Left kidney (tissue), 2 donors: ENCODE results near the gene LOX. TPM values are rescaled to one million over a fixed set of nuclear protein-coding genes. Genes with fewer than 3 reads are reported as not detected.
A peak's percentile ranks its signal among the peaks of the same experiment; 100 is the strongest.
"Not testable (repeated sequence)": the region's sequence is repeated elsewhere in the genome, so short reads cannot be mapped to it uniquely, and the experiment has no call there.

Experiments used
- DNase-seq: peaks from one replicate; pipeline ENCODE4 v3.0.0-alpha.2; 2013
- polyA plus RNA-seq: library from polyadenylated mRNA; unstranded; fragments of 120-200 nt; gene quantifications from one replicate; pipeline ENCODE4 v1.2.1, GENCODE V29; 2013; ENCODE audit not compliant: insufficient read length

Gene LOX
- polyA plus RNA-seq, 1 donor, result 40.5 TPM

GRCh38 chr5:122099060-122099790, 21.2 kb upstream of the LOX start:
- DNase-seq, result no peak

GRCh38 chr5:122097391-122097790, 19.3 kb upstream of the LOX start:
- DNase-seq, result no peak

- DNase-seq, result no peak
Measured at GRCh38 chr5:122095158-122095557, 17.1 kb upstream of the LOX start.

- DNase-seq, result not testable (repeated sequence)
Measured at GRCh38 chr5:122094251-122094650, 16.2 kb upstream of the LOX start.

GRCh38 chr5:122093415-122094180, 15.5 kb upstream of the LOX start:
- no peak for DNase-seq

GRCh38 chr5:122091936-122092600, 14.0 kb upstream of the LOX start:
- no peak for DNase-seq

- no peak for DNase-seq
Measured at GRCh38 chr5:122089096-122090013, 11.3 kb upstream of the LOX start.

GRCh38 chr5:122085041-122085440, 7.0 kb upstream of the LOX start:
- DNase-seq, result no peak

- no peak for DNase-seq
Measured at GRCh38 chr5:122083535-122083934, 5.5 kb upstream of the LOX start.

GRCh38 chr5:122081541-122081940, 3.5 kb upstream of the LOX start:
- no peak for DNase-seq

GRCh38 chr5:122077366-122078115, 518 bp downstream of the LOX start:
- no peak for DNase-seq

GRCh38 chr5:122076669-122077365, 1.2 kb downstream of the LOX start:
- peak; percentile 86 for DNase-seq

GRCh38 chr5:122076050-122076461, 2.0 kb downstream of the LOX start:
- DNase-seq, result no peak

- DNase-seq, result no peak
Measured at GRCh38 chr5:122073864-122074263, 4.2 kb downstream of the LOX start.

GRCh38 chr5:122073018-122073417, 5.0 kb downstream of the LOX start:
- DNase-seq, result no peak

GRCh38 chr5:122067390-122067789, 10.7 kb downstream of the LOX start:
- DNase-seq, result no peak

- DNase-seq, result no peak
Measured at GRCh38 chr5:122064992-122065391, 13.1 kb downstream of the LOX start.

GRCh38 chr5:122063836-122064235, 14.2 kb downstream of the LOX start:
- no peak for DNase-seq

GRCh38 chr5:122062205-122062604, 15.9 kb downstream of the LOX start:
- DNase-seq, result no peak

GRCh38 chr5:122056913-122057312, 21.1 kb downstream of the LOX start:
- no peak for DNase-seq

- no peak for DNase-seq
Measured at GRCh38 chr5:122054266-122054665, 23.8 kb downstream of the LOX start.
